K562 (cell line): ENCODE results near the gene FLOT2. TPM values are rescaled to one million over a fixed set of nuclear protein-coding genes. Genes with fewer than 3 reads are reported as not detected.

Experiments used
- ATAC-seq: fragments of 200-7000 bp; cut with Tn5 transposase; 3 replicates; pipeline ENCODE4 v1.9.1; 2020; ENCODE audit warnings: moderate library complexity
- BruUV-seq: library from RNA; stranded (reverse); fragments of 400-500 nt; replicated peaks from 2 replicates; lab custom pipeline; 2021; lab: Mats Ljungman, UMichigan
- CTCF ChIA-PET: fragments of 300-600 bp; formaldehyde crosslinking; extraction: SDS; loops from one replicate; lab custom pipeline; 2021; ENCODE audit warnings: low intra/inter-chr PET ratio; lab: Yijun Ruan, JAX
- POLR2A ChIA-PET: fragments of 300-600, 350-650 bp; sonication (Branson Sonifier 250); formaldehyde crosslinking; extraction: SDS; loops from one replicate; lab custom pipeline; 2021; ENCODE audit warnings: antibody characterized with exemption, inconsistent platforms; lab: Yijun Ruan, JAX
- DNase-seq, 4 experiments: peaks; one replicate each; pipeline versions ENCODE4 v3.0.0 to v3.0.0-alpha.2; 2011 to 2018; ENCODE audit warnings: low spot score in 3 of 4, mixed read lengths in 3 of 4; ENCODE audit errors: extremely low read depth in 1 of 4
- FAIRE-seq: peaks from 2 replicates; lab custom pipeline; 2011; peaks lifted over from hg19 to GRCh38; lab: Jason Lieb, UNC
- H2AFZ ChIP-seq: 2 replicates; pipeline ENCODE4 v1.6.0; 2011; ENCODE audit warnings: low read depth, low read length, control low read depth, inconsistent platforms
- H3K27ac ChIP-seq: fragments of 200-600 bp; 3 replicates; pipeline ENCODE4 v1.8.0; 2011; ENCODE audit warnings: low read depth, mild to moderate bottlenecking, control low read depth, inconsistent platforms, low read length, moderate library complexity, mixed read lengths; ENCODE audit errors: extremely low read depth
- H3K27me3 ChIP-seq, 2 experiments: fragments of 300-600 bp in 1 of 2; 2 replicates in 1 of 2; 3 replicates in 1 of 2; pipeline versions ENCODE4 v1.6.0 to v1.8.0; 2011; ENCODE audit warnings: inconsistent platforms in 2 of 2, low read length in 2 of 2, mild to moderate bottlenecking in 1 of 2, mixed read lengths in 1 of 2, moderate library complexity in 1 of 2; ENCODE audit not compliant: control insufficient read depth in 2 of 2, insufficient read depth in 2 of 2
- H3K36me3 ChIP-seq: fragments of 300-600 bp; 3 replicates; pipeline ENCODE4 v1.8.0; 2011; ENCODE audit warnings: mild to moderate bottlenecking, low read length, inconsistent platforms; ENCODE audit not compliant: control insufficient read depth, insufficient read depth
- H3K4me1 ChIP-seq, 2 experiments: fragments of 200-600 bp in 1 of 2; replicated peaks in 1 of 2; 2 replicates in 1 of 2; 3 replicates in 1 of 2; pipeline versions ENCODE4 v1.5.1 to v1.8.0; 2011; ENCODE audit warnings: inconsistent platforms in 2 of 2, low read length in 2 of 2, mild to moderate bottlenecking in 1 of 2, mixed read lengths in 1 of 2, moderate library complexity in 1 of 2; ENCODE audit not compliant: control insufficient read depth in 2 of 2, insufficient read depth in 2 of 2
- H3K4me2 ChIP-seq: 2 replicates; pipeline ENCODE4 v1.6.1; 2011; ENCODE audit warnings: low read length, control low read depth, inconsistent platforms, mixed read lengths; ENCODE audit not compliant: insufficient read depth
- H3K4me3 ChIP-seq: fragments of 200-600 bp; sonication (generic), shearing (Covaris generic); 2 replicates; pipeline ENCODE4 v1.5.1; 2016; ENCODE audit warnings: control low read depth, inconsistent platforms
- H3K79me2 ChIP-seq: fragments of 200-600 bp; 3 replicates; pipeline ENCODE4 v1.8.0; 2011; ENCODE audit warnings: low read length, inconsistent platforms; ENCODE audit not compliant: control insufficient read depth, insufficient read depth
- H3K9ac ChIP-seq, 2 experiments: 2 replicates each; pipeline versions ENCODE4 v1.6.0 to v1.6.1; 2011; ENCODE audit warnings: low read depth in 2 of 2, low read length in 2 of 2, control low read depth in 1 of 2, inconsistent platforms in 1 of 2, mild to moderate bottlenecking in 1 of 2, mixed read lengths in 1 of 2; ENCODE audit not compliant: insufficient read depth in 1 of 2
- H3K9me1 ChIP-seq: one replicate; pipeline ENCODE4 v1.6.0; 2011; ENCODE audit warnings: inconsistent platforms, mild to moderate bottlenecking, low read length, moderate library complexity; ENCODE audit not compliant: control insufficient read depth, insufficient read depth
- H3K9me3 ChIP-seq: replicated peaks from 2 replicates; pipeline ENCODE4 v1.5.1; 2011; ENCODE audit warnings: low read depth, low read length, inconsistent platforms; ENCODE audit not compliant: control insufficient read depth, insufficient read depth
- H4K20me1 ChIP-seq: replicated peaks from 2 replicates; pipeline ENCODE4 v1.6.1; 2011; ENCODE audit warnings: low read length, inconsistent platforms, mixed read lengths; ENCODE audit not compliant: control insufficient read depth, insufficient read depth
- CBFA2T3 ChIP-seq: fragments of 450-650 bp; IDR thresholded peaks from 2 replicates; pipeline ENCODE4 v1.6.1; 2017
- CBX2 ChIP-seq: fragments of 200-600 bp; sonication (generic); IDR thresholded peaks from one replicate; pipeline ENCODE4 v1.6.1; 2012; ENCODE audit warnings: mild to moderate bottlenecking, low read length, inconsistent platforms; ENCODE audit not compliant: insufficient read depth, poor library complexity, severe bottlenecking
- CCNT2 ChIP-seq: IDR thresholded peaks from 2 replicates; pipeline ENCODE4 v1.6.1; 2011; ENCODE audit warnings: borderline replicate concordance, low read depth, mild to moderate bottlenecking, moderate library complexity, mixed read lengths, low read length; ENCODE audit not compliant: insufficient read length; ENCODE audit errors: extremely low read depth
- CTBP1 ChIP-seq: fragments of 450-650 bp; IDR thresholded peaks from 2 replicates; pipeline ENCODE4 v1.6.1; 2016; ENCODE audit warnings: borderline replicate concordance
- HDAC3 ChIP-seq: fragments of 450-650 bp; IDR thresholded peaks from 2 replicates; pipeline ENCODE4 v1.6.1; 2018; ENCODE audit warnings: borderline replicate concordance, mild to moderate bottlenecking, moderate library complexity; ENCODE audit not compliant: partially characterized antibody
- MBD2 ChIP-seq: sonication (generic); IDR thresholded peaks from 2 replicates; pipeline ENCODE4 v1.6.1; 2016; ENCODE audit warnings: low read depth, borderline replicate concordance
- NR1H2 ChIP-seq: sonication (generic); formaldehyde crosslinking; IDR thresholded peaks from 2 replicates; pipeline ENCODE4 v1.4.0; 2020; ENCODE audit warnings: mild to moderate bottlenecking, missing genetic modification reagents
- TOE1 ChIP-seq, 2 experiments: fragments of 450-650 bp in 1 of 2; sonication (generic) in 1 of 2; formaldehyde crosslinking in 1 of 2; IDR thresholded peaks; 2 replicates each; pipeline versions ENCODE4 v1.7.1 to v1.8.0; 2016 to 2022; ENCODE audit warnings: borderline replicate concordance in 2 of 2, mild to moderate bottlenecking in 2 of 2, antibody characterized with exemption in 1 of 2, inconsistent platforms in 1 of 2, low read depth in 1 of 2, missing genetic modification reagents in 1 of 2, moderate library complexity in 1 of 2
- ZNF707 ChIP-seq: fragments of 250-450 bp; sonication (Bioruptor Pico); conservative IDR thresholded peaks from 2 replicates; pipeline ENCODE4 v1.8.0; 2022; ENCODE audit warnings: inconsistent platforms, mild to moderate bottlenecking, moderate library complexity
- WGBS: fragments of 100-300 bp; shearing (Covaris generic); methylation state at CpG from one replicate; pipeline ENCODE4 v1.1.6; 2016; ENCODE audit warnings: low coverage, mixed read lengths; ENCODE audit not compliant: insufficient coverage; ENCODE audit errors: missing lambda C conversion rate; 5-methylcytosine and 5-hydroxymethylcytosine counted together
- in situ Hi-C: fragments of 300-500 bp; cut with MboI; formaldehyde crosslinking; loops from 4 replicates; pipeline ENCODE4 v1.15.0; 2018; ENCODE audit warnings: inconsistent platforms, mixed read lengths
- intact Hi-C: fragments of 100-400 bp; cut with micrococcal nuclease; formaldehyde crosslinking; loops from 2 replicates; pipeline ENCODE4 v1.14.2; 2022
- polyA plus RNA-seq, 8 experiments: library from polyadenylated mRNA; depleted of rRNA in 4 of 8; stranded (reverse) in 5 of 8; unstranded in 3 of 8; fragments of >200 nt; fragmentation: Nextera tagmentation in 2 of 8; fragmentation: Illumina TruSeq in 1 of 8; extraction: Ambion mirVana in 2 of 8; extraction: Trizol in 1 of 8; gene quantifications; 2 replicates each; pipeline versions ENCODE4 v1.2.1 to v1.2.3, GENCODE V29; 2011 to 2014; ENCODE audit warnings: inconsistent platforms in 1 of 8, missing spikeins in 1 of 8
- total RNA-seq, 7 experiments: library from RNA; depleted of rRNA in 6 of 7; stranded (reverse); fragments of >200 nt in 6 of 7; fragmentation: Illumina TruSeq in 2 of 7; extraction: Trizol in 2 of 7; gene quantifications; 2 replicates each; pipeline versions ENCODE4 v1.2.1 to v1.2.3, GENCODE V29; 2011 to 2021; ENCODE audit warnings: low replicate concordance in 1 of 7
- TF ChIP-seq, protein P1 (sequence below), 2 experiments: fragments of 450-650 bp in 1 of 2; IDR thresholded peaks; 2 replicates each; pipeline ENCODE4 v1.6.1; 2011 to 2017; ENCODE audit warnings: low read depth in 2 of 2, antibody characterized with exemption in 1 of 2, borderline replicate concordance in 1 of 2, low read length in 1 of 2, mild to moderate bottlenecking in 1 of 2, mixed read lengths in 1 of 2; ENCODE audit not compliant: control insufficient read depth in 1 of 2
- TF ChIP-seq, protein P2 (sequence below): sonication (generic); formaldehyde crosslinking; IDR thresholded peaks from 2 replicates; pipeline ENCODE4 v1.8.0; 2023; ENCODE audit warnings: missing genetic modification reagents, mild to moderate bottlenecking, borderline replicate concordance

FLOT2 gene
- total and polyA plus RNA-seq, 9 of the 15 experiments (the other 6 are each of a cell fraction or from before 2014, with no cell fraction given) = 17.5 to 138 (median 41.7) TPM

DNA sequence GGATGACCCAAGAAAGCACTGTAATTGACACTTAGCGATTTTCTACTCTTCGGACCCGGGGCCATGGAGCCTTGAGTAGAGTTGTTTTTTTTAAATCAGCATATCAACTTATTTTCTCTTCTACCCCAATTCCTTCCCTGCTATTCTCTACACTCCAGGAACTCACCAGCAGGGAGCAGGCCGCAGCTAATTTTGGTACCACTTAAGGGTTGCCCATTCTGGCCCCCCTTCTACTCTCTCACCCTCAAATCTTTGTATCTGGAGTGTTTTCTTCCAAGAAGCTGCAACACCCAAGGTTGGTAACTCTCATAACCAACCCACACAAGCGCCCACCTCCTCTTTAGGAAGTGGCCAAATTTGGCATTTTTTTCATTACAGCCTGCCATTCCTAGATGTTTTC, 48.3 kb downstream of the FLOT2 start:
- Histone ChIP-seq H3K9me1 (no peaks in the 10 kb centered on the region), H3K4me1 (peaks cover 3 to 14% of the 10 kb centered on the region in 2 experiments; a peak in 2 of 5 replicates), H2AFZ (no peak overlapping the region), H3K36me3 (no peaks in the 10 kb centered on the region), H3K4me3 (no peak overlapping the region), H3K79me2 (peaks cover 2% of the 10 kb centered on the region; the same call in 2 of the 3 replicates), H3K27me3 (no peaks in the 10 kb centered on the region), H3K9ac (no peak overlapping the region), H4K20me1 (no peaks in the 10 kb centered on the region), H3K9me3 (peaks cover 4% of the 10 kb centered on the region), H3K27ac (no peak overlapping the region), H3K4me2 (no peak overlapping the region)
- no TSS peak for BruUV-seq
- intact Hi-C loops (loop anchor here (1.0 to 10.0 kb wide), 5 partner anchors 30 to 204 kb away; partner anchors contain the start of genes BLTP2, DHRS13 and PHF12), in situ Hi-C loops (no loop called here)
- FAIRE-seq = peak; percentile 46
- ChIA-PET CTCF (interaction anchor here (0.6 to 1.5 kb wide), 2 partner anchors 48 to 67 kb away, joined by 3 to 6 read pairs; partner anchors contain the start of gene FLOT2), POLR2A (interaction anchor here (0.6 to 1.2 kb wide), 5 partner anchors 10 to 101 kb away, joined by 3 to 4 read pairs (median 3); no protein-coding TSS in a partner anchor)
- DNase-seq = peak in 3 of 4 experiments; percentile 52 to 58 (median 55)
- ATAC-seq = peak; percentile 87
- 72% methylated on average over 5 of the region's 5 CpGs for WGBS
- TF ChIP-seq, protein P1, sequence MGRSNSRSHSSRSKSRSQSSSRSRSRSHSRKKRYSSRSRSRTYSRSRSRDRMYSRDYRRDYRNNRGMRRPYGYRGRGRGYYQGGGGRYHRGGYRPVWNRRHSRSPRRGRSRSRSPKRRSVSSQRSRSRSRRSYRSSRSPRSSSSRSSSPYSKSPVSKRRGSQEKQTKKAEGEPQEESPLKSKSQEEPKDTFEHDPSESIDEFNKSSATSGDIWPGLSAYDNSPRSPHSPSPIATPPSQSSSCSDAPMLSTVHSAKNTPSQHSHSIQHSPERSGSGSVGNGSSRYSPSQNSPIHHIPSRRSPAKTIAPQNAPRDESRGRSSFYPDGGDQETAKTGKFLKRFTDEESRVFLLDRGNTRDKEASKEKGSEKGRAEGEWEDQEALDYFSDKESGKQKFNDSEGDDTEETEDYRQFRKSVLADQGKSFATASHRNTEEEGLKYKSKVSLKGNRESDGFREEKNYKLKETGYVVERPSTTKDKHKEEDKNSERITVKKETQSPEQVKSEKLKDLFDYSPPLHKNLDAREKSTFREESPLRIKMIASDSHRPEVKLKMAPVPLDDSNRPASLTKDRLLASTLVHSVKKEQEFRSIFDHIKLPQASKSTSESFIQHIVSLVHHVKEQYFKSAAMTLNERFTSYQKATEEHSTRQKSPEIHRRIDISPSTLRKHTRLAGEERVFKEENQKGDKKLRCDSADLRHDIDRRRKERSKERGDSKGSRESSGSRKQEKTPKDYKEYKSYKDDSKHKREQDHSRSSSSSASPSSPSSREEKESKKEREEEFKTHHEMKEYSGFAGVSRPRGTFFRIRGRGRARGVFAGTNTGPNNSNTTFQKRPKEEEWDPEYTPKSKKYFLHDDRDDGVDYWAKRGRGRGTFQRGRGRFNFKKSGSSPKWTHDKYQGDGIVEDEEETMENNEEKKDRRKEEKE (IDR thresholded peaks at IDR 0.05; ENCODE audit: borderline replicate concordance in 1 of 2, control insufficient read depth in 1 of 2, low read depth in 2 of 2, low read length in 1 of 2) = no peak
- no peak for TF ChIP-seq TOE1 (IDR thresholded peaks at IDR 0.05; ENCODE audit: borderline replicate concordance)
- TF ChIP-seq TOE1 (CRISPR knock-in tag; IDR thresholded peaks at IDR 0.05; ENCODE audit: borderline replicate concordance, low read depth) = no peak
- no peak for TF ChIP-seq ZNF707 (CRISPR knock-in tag)
- TF ChIP-seq, protein P2, sequence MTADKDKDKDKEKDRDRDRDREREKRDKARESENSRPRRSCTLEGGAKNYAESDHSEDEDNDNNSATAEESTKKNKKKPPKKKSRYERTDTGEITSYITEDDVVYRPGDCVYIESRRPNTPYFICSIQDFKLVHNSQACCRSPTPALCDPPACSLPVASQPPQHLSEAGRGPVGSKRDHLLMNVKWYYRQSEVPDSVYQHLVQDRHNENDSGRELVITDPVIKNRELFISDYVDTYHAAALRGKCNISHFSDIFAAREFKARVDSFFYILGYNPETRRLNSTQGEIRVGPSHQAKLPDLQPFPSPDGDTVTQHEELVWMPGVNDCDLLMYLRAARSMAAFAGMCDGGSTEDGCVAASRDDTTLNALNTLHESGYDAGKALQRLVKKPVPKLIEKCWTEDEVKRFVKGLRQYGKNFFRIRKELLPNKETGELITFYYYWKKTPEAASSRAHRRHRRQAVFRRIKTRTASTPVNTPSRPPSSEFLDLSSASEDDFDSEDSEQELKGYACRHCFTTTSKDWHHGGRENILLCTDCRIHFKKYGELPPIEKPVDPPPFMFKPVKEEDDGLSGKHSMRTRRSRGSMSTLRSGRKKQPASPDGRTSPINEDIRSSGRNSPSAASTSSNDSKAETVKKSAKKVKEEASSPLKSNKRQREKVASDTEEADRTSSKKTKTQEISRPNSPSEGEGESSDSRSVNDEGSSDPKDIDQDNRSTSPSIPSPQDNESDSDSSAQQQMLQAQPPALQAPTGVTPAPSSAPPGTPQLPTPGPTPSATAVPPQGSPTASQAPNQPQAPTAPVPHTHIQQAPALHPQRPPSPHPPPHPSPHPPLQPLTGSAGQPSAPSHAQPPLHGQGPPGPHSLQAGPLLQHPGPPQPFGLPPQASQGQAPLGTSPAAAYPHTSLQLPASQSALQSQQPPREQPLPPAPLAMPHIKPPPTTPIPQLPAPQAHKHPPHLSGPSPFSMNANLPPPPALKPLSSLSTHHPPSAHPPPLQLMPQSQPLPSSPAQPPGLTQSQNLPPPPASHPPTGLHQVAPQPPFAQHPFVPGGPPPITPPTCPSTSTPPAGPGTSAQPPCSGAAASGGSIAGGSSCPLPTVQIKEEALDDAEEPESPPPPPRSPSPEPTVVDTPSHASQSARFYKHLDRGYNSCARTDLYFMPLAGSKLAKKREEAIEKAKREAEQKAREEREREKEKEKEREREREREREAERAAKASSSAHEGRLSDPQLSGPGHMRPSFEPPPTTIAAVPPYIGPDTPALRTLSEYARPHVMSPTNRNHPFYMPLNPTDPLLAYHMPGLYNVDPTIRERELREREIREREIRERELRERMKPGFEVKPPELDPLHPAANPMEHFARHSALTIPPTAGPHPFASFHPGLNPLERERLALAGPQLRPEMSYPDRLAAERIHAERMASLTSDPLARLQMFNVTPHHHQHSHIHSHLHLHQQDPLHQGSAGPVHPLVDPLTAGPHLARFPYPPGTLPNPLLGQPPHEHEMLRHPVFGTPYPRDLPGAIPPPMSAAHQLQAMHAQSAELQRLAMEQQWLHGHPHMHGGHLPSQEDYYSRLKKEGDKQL (CRISPR knock-in tag) = no peak
- no peak for TF ChIP-seq CTBP1
- no peak for TF ChIP-seq CBFA2T3
- no peak for TF ChIP-seq CCNT2
- no peak for TF ChIP-seq MBD2
- TF ChIP-seq HDAC3 = no peak
- no peak for TF ChIP-seq CBX2
- TF ChIP-seq NR1H2 (CRISPR knock-in tag) = no peak
